GM18498 (cell line): ENCODE measurements around the gene LRRFIP1.

ENCODE experiments used
- ATAC-seq: cut with Tn5 transposase; IDR thresholded peaks from one replicate; pipeline ENCODE4 v1.9.1; 2021; ENCODE audit warnings: mild to moderate bottlenecking, moderate library complexity; ENCODE audit not compliant: unreplicated experiment

The LRRFIP1 gene

DNA sequence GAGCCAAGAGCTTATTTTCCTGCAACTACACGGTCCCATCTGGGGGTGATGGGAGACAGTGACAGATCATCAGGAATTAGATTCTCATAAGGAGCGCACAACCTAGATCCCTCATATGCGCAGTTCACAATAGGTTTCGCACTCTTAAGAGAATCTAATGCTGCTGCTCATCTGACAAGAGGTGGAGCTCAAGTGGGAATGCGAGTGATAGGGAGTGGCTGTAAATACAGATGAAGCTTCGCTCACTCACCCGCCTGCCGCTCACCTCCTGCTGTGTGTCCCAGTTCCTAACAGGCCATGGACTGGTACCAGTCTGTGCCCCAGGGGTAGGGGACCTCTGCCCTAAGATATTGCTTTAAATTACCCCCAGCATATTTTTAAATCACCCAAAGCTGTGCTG, 10.8 kb downstream of the LRRFIP1 start:
- ATAC-seq = no peak

DNA sequence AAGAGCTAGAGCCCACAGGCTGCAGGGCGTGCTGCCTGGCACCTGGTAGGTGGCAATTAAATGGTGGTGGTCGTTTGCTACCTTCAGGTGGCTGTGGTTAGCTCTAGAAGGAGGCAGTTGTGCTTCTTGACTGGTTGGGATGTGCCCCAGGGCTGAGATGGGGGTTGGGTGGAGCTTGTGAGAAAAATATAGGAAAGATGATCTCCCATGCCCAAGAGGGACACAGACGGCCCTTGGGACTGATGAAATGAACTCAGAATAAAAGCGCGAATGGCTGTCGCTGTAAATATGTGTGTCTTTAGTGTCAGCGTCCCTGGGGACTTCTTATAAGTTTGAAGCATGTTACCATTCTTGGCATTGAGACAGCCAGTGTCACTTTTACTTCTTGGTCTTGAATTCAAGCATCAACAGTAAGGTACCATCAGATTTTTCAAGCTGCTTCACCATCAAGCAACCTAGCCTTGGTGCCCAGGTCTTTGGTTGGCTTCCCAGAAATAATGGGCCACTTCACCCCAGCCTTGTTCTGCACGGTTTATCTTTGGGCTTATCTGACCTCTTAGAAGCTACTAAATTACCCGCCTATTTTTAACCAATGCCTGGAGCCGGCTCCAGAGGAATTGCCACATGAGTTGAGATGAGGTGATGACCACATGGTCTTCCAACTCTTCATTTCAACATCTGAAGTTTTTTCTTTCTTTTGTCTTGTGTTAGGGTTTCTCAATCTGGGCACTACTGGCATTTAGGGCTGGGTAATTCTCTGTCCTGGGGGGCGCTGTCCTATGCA, 11.9 kb downstream of the LRRFIP1 start:
- no peak for ATAC-seq

- no peak for ATAC-seq
Measured at GRCh38 chr2:237639836-237640220, 12.4 kb downstream of the LRRFIP1 start.

DNA sequence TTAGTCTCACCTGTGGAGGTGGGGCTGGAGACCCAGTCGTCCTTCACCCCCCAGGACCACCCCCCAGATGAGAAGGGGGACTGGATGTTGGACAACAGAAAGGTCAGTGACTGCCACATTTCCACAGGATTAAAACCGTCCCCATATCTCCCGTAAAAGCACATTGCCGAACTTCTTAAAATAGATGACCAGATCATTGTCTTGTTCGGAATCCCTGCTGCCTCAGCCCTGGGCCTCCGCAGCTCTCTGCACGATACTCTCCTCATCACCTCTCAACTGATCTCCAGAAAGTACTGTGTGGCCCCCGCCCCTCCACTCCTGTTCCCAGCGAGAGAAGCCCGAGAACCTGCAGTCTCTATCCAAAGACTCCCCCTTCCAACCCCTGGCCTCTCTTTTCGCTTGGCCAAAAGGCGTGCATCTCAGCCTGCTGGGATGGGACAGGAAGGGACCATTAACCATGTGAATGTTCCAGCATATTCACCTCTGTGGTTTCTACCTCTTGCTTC, 13.2 kb downstream of the LRRFIP1 start:
- ATAC-seq = no peak

- no peak for ATAC-seq
Measured at GRCh38 chr2:237642038-237642734, 14.8 kb downstream of the LRRFIP1 start.

DNA sequence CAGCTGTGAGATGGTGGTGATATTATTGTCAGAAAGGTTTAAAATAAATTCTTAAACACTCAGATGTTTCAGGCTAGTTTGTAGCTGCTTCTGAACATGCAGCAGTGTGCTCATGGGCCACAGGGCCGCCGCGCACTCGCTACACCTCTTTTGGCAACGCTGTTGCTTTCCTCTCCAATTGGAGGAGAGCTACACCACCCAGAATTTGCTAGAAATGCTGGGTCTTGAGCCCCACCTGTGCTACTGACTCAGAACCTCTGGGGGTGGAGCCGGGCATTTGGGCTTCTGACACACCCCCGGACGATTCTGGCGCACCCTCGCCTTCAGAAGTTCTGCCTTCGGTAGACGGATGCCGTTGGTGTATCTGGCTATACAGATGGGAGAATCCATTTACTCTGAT, 15.7 kb downstream of the LRRFIP1 start:
- ATAC-seq = no peak

GRCh38 chr2:237643582-237644380, 16.4 kb downstream of the LRRFIP1 start:
- ATAC-seq = no peak

DNA sequence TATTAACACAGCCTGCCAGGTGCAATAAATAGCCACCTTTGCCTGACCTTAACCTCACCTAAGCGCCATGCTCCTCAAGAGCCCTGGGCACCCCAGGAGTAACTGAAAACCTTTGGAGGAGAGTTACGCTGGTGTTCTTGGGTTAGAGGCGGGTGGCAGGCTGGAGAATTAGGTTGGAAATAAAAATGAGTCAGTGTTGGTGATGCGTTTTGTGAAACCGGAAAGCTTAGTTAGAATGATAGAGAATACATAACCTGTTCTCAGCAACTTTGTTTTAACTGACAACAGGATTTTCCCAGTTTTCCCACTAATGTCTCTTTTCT, 17.0 kb downstream of the LRRFIP1 start:
- ATAC-seq = no peak

GRCh38 chr2:237645261-237645660, 17.9 kb downstream of the LRRFIP1 start:
- no peak for ATAC-seq

- ATAC-seq = no peak
Measured at GRCh38 chr2:237647176-237648015, 20.0 kb downstream of the LRRFIP1 start.

GRCh38 chr2:237648016-237648381, 20.6 kb downstream of the LRRFIP1 start:
- ATAC-seq = no peak

DNA sequence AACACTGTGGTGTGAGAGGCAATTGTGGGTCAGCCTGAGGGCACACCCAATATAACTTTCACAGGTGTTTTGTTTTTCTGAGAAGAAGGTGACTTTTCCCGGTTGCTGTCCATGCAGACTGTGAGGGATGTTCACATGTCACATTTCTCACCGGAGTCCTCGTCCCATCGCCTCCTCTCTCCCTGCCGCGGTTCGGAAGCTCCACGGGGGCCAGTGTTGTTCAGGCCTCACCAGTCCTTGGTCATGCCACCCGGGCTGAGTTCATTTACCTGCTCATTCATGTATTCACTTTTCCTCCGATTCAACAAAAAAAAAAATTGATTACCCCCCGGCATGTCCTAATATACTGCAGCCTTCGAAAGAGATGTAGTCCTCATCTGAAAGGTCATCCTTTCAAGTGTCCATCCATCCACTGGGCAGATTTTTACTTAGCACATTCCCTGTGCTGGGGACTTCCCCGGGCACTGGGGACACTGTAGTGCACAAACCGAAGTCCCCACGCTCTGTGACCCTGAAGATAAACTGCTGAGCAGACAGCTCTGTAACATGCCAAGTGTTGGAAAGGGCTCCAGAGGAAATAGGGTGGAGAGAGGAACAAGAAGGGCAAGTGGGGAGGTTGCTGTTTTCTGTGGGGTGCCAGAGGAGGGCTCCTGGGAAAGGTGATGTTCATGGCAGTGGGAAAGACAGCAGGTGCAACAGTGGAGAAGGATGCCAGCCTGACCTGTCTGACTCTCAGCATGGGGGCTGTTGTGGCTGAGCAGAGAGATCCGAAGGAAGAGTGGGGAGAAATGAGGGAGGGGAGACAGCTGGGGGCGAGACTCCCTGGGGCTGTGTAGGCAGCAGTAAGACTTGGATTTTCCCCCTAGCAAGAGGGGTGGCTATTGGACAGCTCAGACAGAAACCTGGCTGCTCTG, 22.4 kb downstream of the LRRFIP1 start:
- no peak for ATAC-seq

DNA sequence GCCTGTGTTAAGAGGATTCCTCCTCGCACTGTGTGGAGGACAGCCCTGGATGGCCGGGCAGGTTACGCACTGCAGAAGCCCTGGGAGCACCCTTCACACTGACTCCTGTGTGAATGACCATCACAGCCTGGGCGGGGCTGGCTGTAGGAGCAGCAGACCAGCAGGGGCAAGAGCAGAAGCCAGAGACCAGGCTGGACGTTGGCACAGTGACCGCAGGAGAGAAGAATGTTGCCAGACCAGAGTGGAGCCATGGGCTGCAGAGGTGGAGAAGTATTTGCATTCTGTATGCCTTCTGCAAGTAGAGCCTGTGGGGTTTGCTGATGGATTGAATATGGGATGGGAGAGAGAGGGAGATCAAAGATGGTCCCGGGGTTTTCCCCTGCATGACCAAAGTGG, 23.1 kb downstream of the LRRFIP1 start:
- no peak for ATAC-seq

- no peak for ATAC-seq
Measured at GRCh38 chr2:237651761-237652160, 24.4 kb downstream of the LRRFIP1 start.

GRCh38 chr2:237652181-237652580, 24.8 kb downstream of the LRRFIP1 start:
- no peak for ATAC-seq

- no peak for ATAC-seq
Measured at GRCh38 chr2:237652854-237653253, 25.5 kb downstream of the LRRFIP1 start.

GRCh38 chr2:237653776-237654558, 26.6 kb downstream of the LRRFIP1 start:
- no peak for ATAC-seq

- no peak for ATAC-seq
Measured at GRCh38 chr2:237657063-237657462, 29.7 kb downstream of the LRRFIP1 start.

DNA sequence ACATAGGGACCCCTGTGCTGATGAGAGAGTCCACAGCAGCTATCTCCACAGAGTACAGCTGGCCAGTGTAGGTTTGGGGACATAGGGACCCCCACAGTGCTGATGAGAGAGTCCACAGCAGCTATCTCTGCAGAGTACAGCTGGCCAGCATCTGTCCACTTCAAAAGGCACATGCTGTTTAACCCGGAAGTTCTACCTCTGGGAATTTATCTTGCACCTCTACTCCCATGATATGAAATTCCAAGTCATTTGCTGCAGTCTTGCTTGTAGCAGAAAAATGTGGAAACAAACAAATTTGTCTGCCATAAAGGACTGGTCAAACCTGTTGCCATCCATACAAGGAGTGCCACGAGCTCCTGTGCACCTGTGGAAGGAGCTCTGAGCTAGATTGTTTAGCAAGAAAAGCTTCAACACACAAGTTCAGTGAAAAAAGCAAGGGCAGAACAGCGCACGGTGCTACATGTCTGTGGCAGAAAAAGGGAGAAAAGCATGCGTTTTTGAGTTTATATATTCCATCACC, 33.1 kb downstream of the LRRFIP1 start:
- ATAC-seq = no peak
